Astrocyte of the spinal cord (primary cell): ENCODE data around the gene ZSCAN23.

ENCODE experiments used
- DNase-seq: peaks from one replicate; pipeline ENCODE4 v3.0.0; 2011; ENCODE audit warnings: low read depth, low spot score
- H3K4me3 ChIP-seq: 2 replicates; pipeline ENCODE4 v1.5.1; 2011; ENCODE audit warnings: low read depth, mild to moderate bottlenecking, low read length, moderate library complexity
- in situ Hi-C: cut with HindIII; loops from 2 replicates; pipeline ENCODE4 v1.10.0; 2017; ENCODE audit warnings: low sequenced_read_pairs
- TF ChIP-seq, protein P1 (sequence below): IDR thresholded peaks from 2 replicates; pipeline ENCODE4 v1.5.1; 2012; ENCODE audit warnings: low read depth, mild to moderate bottlenecking, low read length, inconsistent platforms

The ZSCAN23 gene

DNA sequence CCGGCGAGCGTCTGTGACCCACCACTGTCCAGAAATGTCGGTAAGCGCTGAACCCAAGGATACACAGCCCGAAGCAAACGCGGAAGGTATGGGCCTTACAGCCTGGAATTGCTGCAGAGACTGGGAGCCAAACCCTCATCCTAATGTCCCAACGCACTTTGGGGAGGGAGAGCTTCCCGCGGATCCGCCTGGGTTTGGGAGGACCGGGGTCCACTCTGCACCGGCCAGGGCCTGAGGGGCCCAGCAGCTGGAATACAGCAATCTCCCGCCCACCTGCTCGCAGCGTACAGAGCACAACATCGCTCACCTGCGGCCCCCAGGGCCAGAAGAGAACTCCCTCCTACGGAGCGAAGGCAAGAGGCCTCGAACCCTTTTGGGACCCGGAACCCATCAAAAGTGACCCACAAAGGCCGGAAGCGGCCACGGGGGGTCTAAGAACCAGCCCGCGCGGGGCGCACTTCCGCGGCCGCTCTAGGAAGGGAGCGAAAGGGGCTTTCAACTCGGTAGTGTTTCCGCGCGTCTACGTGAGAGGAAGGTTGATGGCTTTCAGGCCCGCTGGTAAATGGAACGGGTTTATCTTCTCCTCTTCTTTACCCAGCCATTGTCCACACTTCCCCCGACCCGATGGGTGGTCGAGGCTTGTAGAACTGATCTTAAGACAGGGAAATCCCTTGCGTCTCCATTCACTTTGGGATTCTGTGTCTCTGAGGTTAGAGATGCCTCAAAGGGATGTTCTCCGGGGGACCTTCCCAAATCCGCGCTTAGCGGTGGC lies 43.8 kb downstream of the ZSCAN23 start, which contains the start of gene ZSCAN12:
ZSCAN12 (minus strand) TSS at position 398 of the 772 bp plus-strand sequence. CDS start 1,342 bp downstream, outside the sequence.
- in situ Hi-C loops: no loop called here
- H3K4me3 ChIP-seq: peak within 1 kb of the TSS; percentile 89
- DNase-seq: peak; percentile 90
- TF ChIP-seq, protein P1, sequence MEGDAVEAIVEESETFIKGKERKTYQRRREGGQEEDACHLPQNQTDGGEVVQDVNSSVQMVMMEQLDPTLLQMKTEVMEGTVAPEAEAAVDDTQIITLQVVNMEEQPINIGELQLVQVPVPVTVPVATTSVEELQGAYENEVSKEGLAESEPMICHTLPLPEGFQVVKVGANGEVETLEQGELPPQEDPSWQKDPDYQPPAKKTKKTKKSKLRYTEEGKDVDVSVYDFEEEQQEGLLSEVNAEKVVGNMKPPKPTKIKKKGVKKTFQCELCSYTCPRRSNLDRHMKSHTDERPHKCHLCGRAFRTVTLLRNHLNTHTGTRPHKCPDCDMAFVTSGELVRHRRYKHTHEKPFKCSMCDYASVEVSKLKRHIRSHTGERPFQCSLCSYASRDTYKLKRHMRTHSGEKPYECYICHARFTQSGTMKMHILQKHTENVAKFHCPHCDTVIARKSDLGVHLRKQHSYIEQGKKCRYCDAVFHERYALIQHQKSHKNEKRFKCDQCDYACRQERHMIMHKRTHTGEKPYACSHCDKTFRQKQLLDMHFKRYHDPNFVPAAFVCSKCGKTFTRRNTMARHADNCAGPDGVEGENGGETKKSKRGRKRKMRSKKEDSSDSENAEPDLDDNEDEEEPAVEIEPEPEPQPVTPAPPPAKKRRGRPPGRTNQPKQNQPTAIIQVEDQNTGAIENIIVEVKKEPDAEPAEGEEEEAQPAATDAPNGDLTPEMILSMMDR: peak; percentile 81

DNA sequence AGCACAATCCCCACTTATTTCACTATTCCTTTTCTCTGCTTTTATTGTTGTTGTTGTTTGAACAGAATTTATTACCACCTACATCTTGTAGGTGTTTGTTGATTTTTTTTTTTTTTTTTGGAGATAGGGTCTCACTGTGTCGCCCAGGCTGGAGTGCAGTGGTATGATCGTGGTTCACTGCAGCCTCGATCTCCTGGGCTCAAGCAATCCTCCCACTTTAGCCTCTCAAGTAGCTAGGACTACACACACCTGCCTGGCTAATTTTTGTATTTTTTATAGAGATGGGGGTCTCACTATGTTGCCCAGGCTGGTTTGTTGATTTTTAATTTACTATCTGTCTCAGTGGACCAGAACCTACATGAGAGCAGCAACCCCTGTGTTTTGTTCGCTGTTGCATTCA lies 47.4 kb downstream of the ZSCAN23 start:
- DNase-seq: no peak
- TF ChIP-seq, protein P1: no peak
- H3K4me3 ChIP-seq: no peak overlapping the region
- in situ Hi-C loops: no loop called here

DNA sequence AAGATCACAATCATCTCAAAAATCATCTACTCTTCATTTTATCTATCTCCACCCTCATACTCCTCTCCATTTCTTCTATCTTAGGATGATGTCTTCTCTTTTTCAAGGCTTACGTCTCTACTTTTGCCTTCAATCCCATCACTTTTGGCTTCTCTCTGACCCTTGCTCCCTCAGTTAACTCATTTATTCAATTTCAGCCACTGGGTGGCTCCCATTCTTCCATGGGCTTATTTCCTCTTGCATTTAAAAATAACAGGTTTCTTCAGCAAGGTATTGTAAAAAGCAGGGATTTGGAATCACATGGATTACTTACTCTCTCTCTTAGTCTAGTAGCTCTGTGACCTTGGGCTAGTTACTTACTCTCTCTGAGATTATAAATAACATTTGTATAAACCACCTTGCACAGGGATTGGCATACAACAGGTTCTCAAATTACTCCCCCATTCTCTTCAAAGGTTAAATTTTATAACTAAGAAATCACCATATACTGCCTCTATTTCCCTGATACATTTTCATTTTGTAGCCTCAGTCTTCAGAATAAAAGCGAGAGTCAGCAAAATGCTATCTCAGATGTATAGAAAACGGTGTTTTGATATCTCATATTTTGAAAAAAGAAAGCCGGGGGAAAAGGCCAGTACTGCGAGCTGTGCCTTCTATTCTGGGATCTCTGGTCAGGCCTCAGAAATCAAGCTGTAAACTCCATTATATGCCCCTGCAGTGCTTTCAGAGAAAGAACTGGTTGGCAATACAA lies 49.2 kb downstream of the ZSCAN23 start:
- in situ Hi-C loops: no loop called here
- no peak overlapping the region for H3K4me3 ChIP-seq
- TF ChIP-seq, protein P1: peak; percentile 32
- DNase-seq: peak; percentile 8

DNA sequence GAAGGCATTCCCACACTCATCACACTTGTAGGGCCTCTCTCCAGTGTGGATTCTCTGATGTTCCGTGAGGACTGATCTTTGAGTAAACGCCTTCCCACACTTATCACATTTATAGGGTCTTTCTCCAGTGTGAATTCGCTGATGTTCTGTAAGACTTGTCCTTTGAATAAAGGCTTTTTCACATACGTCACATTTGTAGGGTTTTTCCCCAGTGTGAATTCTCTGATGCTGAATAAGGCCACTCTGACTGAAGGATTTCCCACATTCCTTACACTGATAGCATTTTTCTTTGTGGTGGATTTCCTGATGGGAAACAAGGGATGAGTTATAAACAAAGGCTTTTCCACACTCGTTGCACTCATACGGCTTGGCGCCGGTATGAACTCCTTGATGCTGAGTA lies 52.6 kb downstream of the ZSCAN23 start:
- TF ChIP-seq, protein P1: no peak
- no peak for DNase-seq
- in situ Hi-C loops: no loop called here
- H3K4me3 ChIP-seq: no peak overlapping the region

DNA sequence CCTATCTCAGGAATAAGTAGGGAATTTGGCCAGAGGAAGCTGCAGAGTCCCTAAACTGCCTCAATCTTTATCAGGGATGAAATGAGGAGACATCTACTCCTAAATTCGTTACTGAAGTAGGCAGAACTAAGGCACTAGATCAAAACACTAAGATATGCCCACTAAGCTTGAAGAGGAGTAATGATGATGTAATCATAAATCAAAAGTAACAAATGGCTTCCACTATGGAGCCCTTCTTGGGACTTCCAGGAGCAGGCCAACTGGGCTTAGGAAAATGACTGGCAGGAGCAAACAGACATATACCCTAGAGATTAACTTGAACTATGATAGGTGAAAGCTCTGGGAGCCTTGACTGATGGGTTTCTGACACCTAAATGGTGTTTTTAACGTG lies 59.2 kb downstream of the ZSCAN23 start:
- H3K4me3 ChIP-seq: no peak overlapping the region
- TF ChIP-seq, protein P1: no peak
- in situ Hi-C loops: no loop called here
- no peak for DNase-seq

DNA sequence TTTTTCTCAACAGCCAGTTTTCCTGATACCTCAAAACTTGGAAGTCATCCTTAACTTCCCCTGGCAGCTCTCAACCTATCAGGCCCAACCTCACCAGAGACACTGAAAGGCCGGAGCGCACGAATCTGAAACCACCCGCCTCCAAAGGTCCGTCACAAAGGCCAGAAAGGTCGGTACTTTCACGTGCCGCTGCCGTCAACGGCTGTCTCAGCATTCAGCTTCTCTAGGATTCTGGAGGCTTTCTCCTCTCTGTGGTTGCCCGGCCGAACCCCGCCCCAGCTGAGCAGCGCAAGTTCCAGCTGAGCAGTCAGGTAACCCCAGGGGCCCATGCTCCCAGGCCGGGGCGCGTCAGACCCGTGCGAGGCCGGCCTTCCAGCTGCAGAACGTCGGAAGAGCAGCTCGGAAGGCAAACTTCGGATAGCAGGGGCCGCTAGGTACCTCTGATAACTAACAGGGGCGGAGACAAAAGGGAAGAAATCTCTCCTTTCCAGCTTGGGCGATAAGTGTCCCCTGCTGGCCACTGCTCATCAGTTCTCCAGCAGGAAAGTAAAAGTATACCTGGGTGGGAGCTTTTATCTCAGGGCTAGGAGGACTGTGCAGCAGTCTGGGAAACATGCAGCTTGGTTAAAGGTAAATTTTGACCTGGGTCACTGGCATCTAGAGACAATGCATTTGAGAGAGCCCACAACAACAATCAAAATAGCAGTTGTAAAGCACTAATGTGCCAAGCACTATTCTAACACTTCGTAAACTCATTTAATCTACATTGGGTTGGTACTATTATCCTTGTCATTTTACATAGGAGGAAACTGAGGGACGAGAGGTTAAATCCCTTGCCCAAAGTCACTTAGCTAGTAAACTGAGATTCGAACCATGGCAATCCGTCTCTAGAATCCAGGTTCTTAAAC lies 59.8 kb downstream of the ZSCAN23 start:
- H3K4me3 ChIP-seq: peak overlapping the region; percentile 50
- in situ Hi-C loops: no loop called here
- TF ChIP-seq, protein P1: peak; percentile 65
- peak; percentile 89 for DNase-seq
